WTC11 (cell line): Measurements from ENCODE around the gene SP9. TPM values are rescaled to one million over a fixed set of nuclear protein-coding genes. Genes with fewer than 3 reads are reported as not detected.

Source experiments
- ATAC-seq: fragments of 200-7000 bp; cut with Tn5 transposase; 2 replicates; pipeline ENCODE4 v1.10.0; 2021; ENCODE audit warnings: mild to moderate bottlenecking, moderate library complexity
- CTCF ChIA-PET: fragments of 300-600 bp; sonication (Branson Sonifier 250); formaldehyde crosslinking; loops from one replicate; lab custom pipeline; 2021; ENCODE audit warnings: antibody characterized with exemption; lab: Charles Lee
- POLR2A ChIA-PET: fragments of 350-600 bp; sonication (Branson Sonifier 250); formaldehyde crosslinking; loops from one replicate; lab custom pipeline; 2021; ENCODE audit warnings: antibody characterized with exemption; lab: Charles Lee
- DNase-seq: peaks from one replicate; pipeline ENCODE4 v3.0.0; 2021; ENCODE audit warnings: low spot score
- H3K27ac Mint-ChIP-seq: 2 replicates; pipeline ENCODE4 v1.8.0; 2021; ENCODE audit warnings: mixed read lengths
- H3K27me3 Mint-ChIP-seq: 2 replicates; pipeline ENCODE4 v1.8.0; 2021; ENCODE audit warnings: low read depth, mild to moderate bottlenecking, moderate library complexity, mixed read lengths
- H3K36me3 Mint-ChIP-seq: 2 replicates; pipeline ENCODE4 v1.8.0; 2021; ENCODE audit warnings: mixed read lengths
- H3K4me1 Mint-ChIP-seq: 2 replicates; pipeline ENCODE4 v1.8.0; 2022; ENCODE audit warnings: mixed read lengths
- H3K4me3 Mint-ChIP-seq: 2 replicates; pipeline ENCODE4 v1.8.0; 2021; ENCODE audit warnings: mild to moderate bottlenecking, moderate library complexity, mixed read lengths
- H3K9me3 Mint-ChIP-seq: 2 replicates; pipeline ENCODE4 v1.8.0; 2021; ENCODE audit warnings: mixed read lengths
- AR ChIP-seq: fragments of 250-450 bp; sonication (Bioruptor Pico); IDR thresholded peaks from 2 replicates; pipeline ENCODE4 v1.9.0; 2021; ENCODE audit warnings: mild to moderate bottlenecking
- CBFB ChIP-seq: sonication (generic); formaldehyde crosslinking; IDR thresholded peaks from 2 replicates; pipeline ENCODE4 v1.8.1; 2022; ENCODE audit warnings: mild to moderate bottlenecking, low read depth, missing genetic modification reagents
- E2F5 ChIP-seq: sonication (generic); formaldehyde crosslinking; IDR thresholded peaks from 2 replicates; pipeline ENCODE4 v1.8.1; 2022; ENCODE audit warnings: mild to moderate bottlenecking, moderate library complexity, missing genetic modification reagents
- ERG ChIP-seq: fragments of 250-450 bp; sonication (Bioruptor Pico); IDR thresholded peaks from 2 replicates; pipeline ENCODE4 v1.8.0; 2021; ENCODE audit warnings: mild to moderate bottlenecking
- ESRRA ChIP-seq: sonication (generic); formaldehyde crosslinking; IDR thresholded peaks from 2 replicates; pipeline ENCODE4 v1.8.1; 2022; ENCODE audit warnings: mild to moderate bottlenecking, missing genetic modification reagents, borderline replicate concordance
- GRHL2 ChIP-seq: fragments of 250-450 bp; sonication (Bioruptor Pico); IDR thresholded peaks from 2 replicates; pipeline ENCODE4 v1.8.0; 2022; ENCODE audit warnings: mild to moderate bottlenecking, moderate library complexity; ENCODE audit not compliant: insufficient replicate concordance, severe bottlenecking
- IRF2 ChIP-seq: sonication (generic); formaldehyde crosslinking; IDR thresholded peaks from 2 replicates; pipeline ENCODE4 v1.8.0; 2022; ENCODE audit warnings: low read depth, missing genetic modification reagents, borderline replicate concordance
- MAX ChIP-seq: sonication (generic); formaldehyde crosslinking; IDR thresholded peaks from 2 replicates; pipeline ENCODE4 v1.8.0; 2022; ENCODE audit warnings: mild to moderate bottlenecking, missing genetic modification reagents
- MLX ChIP-seq: sonication (generic); formaldehyde crosslinking; IDR thresholded peaks from 2 replicates; pipeline ENCODE4 v1.8.1; 2023; ENCODE audit warnings: mild to moderate bottlenecking, missing genetic modification reagents, moderate library complexity
- NR1H2 ChIP-seq: sonication (generic); formaldehyde crosslinking; IDR thresholded peaks from 2 replicates; pipeline ENCODE4 v1.9.0; 2021; ENCODE audit warnings: mild to moderate bottlenecking, moderate library complexity, missing genetic modification reagents
- NR3C1 ChIP-seq: sonication (generic); formaldehyde crosslinking; conservative IDR thresholded peaks from 2 replicates; pipeline ENCODE4 v1.8.1; 2023; ENCODE audit warnings: low read depth, mild to moderate bottlenecking, missing genetic modification reagents
- OVOL2 ChIP-seq: fragments of 250-450 bp; sonication (Bioruptor Pico); IDR thresholded peaks from 2 replicates; pipeline ENCODE4 v1.9.0; 2021; ENCODE audit warnings: mild to moderate bottlenecking, borderline replicate concordance
- PRDM15 ChIP-seq: sonication (generic); formaldehyde crosslinking; IDR thresholded peaks from 2 replicates; pipeline ENCODE4 v1.8.0; 2022; ENCODE audit warnings: missing genetic modification reagents
- SP1 ChIP-seq: sonication (generic); formaldehyde crosslinking; conservative IDR thresholded peaks from 2 replicates; pipeline ENCODE4 v1.8.1; 2022; ENCODE audit warnings: missing genetic modification reagents
- ZMAT4 ChIP-seq: fragments of 250-450 bp; sonication (Bioruptor Pico); IDR thresholded peaks from 2 replicates; pipeline ENCODE4 v1.9.0; 2021; ENCODE audit warnings: mild to moderate bottlenecking
- ZNF232 ChIP-seq: sonication (generic); formaldehyde crosslinking; IDR thresholded peaks from 2 replicates; pipeline ENCODE4 v1.8.0; 2022; ENCODE audit warnings: mild to moderate bottlenecking, missing genetic modification reagents
- ZNF281 ChIP-seq: sonication (generic); formaldehyde crosslinking; IDR thresholded peaks from 2 replicates; pipeline ENCODE4 v1.8.0; 2023; ENCODE audit warnings: mild to moderate bottlenecking, missing genetic modification reagents
- total RNA-seq: library from RNA; stranded (reverse); gene quantifications from 3 replicates; pipeline ENCODE4 v1.2.3, GENCODE V29; 2021

Gene SP9
- total RNA-seq, 1 experiment from 2014 or later, result not detected

GRCh38 chr2:174333017-174333371 lies 1.8 kb upstream of the SP9 start:
- Mint-ChIP-seq H3K27me3 (peaks cover 99% of the 10 kb centered on the region), H3K27ac (no peak overlapping the region), H3K4me1 (peaks cover 66% of the 10 kb centered on the region), H3K9me3 (no peaks in the 10 kb centered on the region), H3K4me3 (peak overlapping the region; percentile 65)
- POLR2A ChIA-PET, result no interaction called here
- DNase-seq, result no peak
- TF ChIP-seq ZNF232 (CRISPR knock-in tag) (no peak), E2F5 (CRISPR knock-in tag) (no peak), ZNF281 (CRISPR knock-in tag) (no peak), MLX (CRISPR knock-in tag) (no peak), ERG (CRISPR knock-in tag) (no peak), NR1H2 (CRISPR knock-in tag) (no peak), AR (CRISPR knock-in tag) (no peak), NR3C1 (CRISPR knock-in tag) (no peak), OVOL2 (CRISPR knock-in tag) (no peak), GRHL2 (CRISPR knock-in tag) (no peak), SP1 (CRISPR knock-in tag) (no peak), MAX (no peak), CBFB (CRISPR knock-in tag) (no peak), ESRRA (no peak), PRDM15 (CRISPR knock-in tag) (no peak), IRF2 (no peak), ZMAT4 (CRISPR knock-in tag) (no peak)
- TF ChIP-seq, all 79 proteins: peak for 0
- CTCF ChIA-PET, result no interaction called here
- H3K36me3 Mint-ChIP-seq, result no peaks in the 10 kb centered on the region
- ATAC-seq, result no peak
